Gastroesophageal sphincter (tissue), 4 donors: ENCODE measurements around the gene SYTL2. TPM values are rescaled to one million over a fixed set of nuclear protein-coding genes. Genes with fewer than 3 reads are reported as not detected.

ENCODE experiments used
- ATAC-seq: fragments of 150-250 bp; one replicate; pipeline ENCODE4 v1.9.1; 2016; ENCODE audit warnings: mild to moderate bottlenecking, moderate library complexity
- H3K27ac ChIP-seq, 4 donors: fragments of 200-600 bp; sonication (generic) in 3 of 4; 1 replicate in 3 of 4; 2 replicates in 1 of 4; pipeline ENCODE4 v1.5.1; 2016 to 2019
- H3K27me3 ChIP-seq: fragments of 200-600 bp; sonication (generic); one replicate; pipeline ENCODE4 v1.5.1; 2019
- H3K36me3 ChIP-seq, 2 donors: fragments of 200-600 bp; sonication (generic); one replicate each; pipeline ENCODE4 v1.5.1; 2019; ENCODE audit warnings: control low read depth in 1 of 2
- H3K4me1 ChIP-seq, 3 donors: fragments of 200-600 bp; sonication (generic); 1 replicate in 2 of 3; 2 replicates in 1 of 3; pipeline ENCODE4 v1.5.1; 2016 to 2019; ENCODE audit warnings: control low read depth in 2 of 3
- H3K4me3 ChIP-seq, 2 donors: fragments of 200-600 bp; sonication (generic); one replicate each; pipeline ENCODE4 v1.5.1; 2019; ENCODE audit warnings: mild to moderate bottlenecking in 1 of 2, moderate library complexity in 1 of 2
- H3K9me3 ChIP-seq, 3 donors: fragments of 200-600 bp; sonication (generic); one replicate each; pipeline ENCODE4 v1.5.1; 2017 to 2019; ENCODE audit warnings: control low read depth in 2 of 3
- CTCF ChIP-seq, 4 experiments: fragments of 200-600 bp in 2 of 4; fragments of 450-650 bp in 2 of 4; sonication (generic) in 1 of 4; IDR thresholded peaks; one replicate each; pipeline ENCODE4 v1.5.1; 2017 to 2019; ENCODE audit warnings: antibody characterized with exemption in 4 of 4, mild to moderate bottlenecking in 2 of 4, moderate library complexity in 2 of 4
- EP300 ChIP-seq: sonication (generic); formaldehyde crosslinking; IDR thresholded peaks from one replicate; pipeline ENCODE4 v1.6.1; 2017; ENCODE audit warnings: antibody characterized with exemption, mild to moderate bottlenecking
- POLR2A ChIP-seq, 2 donors: fragments of 450-650 bp; IDR thresholded peaks; one replicate each; pipeline ENCODE4 v1.6.1; 2017; ENCODE audit warnings: antibody characterized with exemption in 2 of 2, mild to moderate bottlenecking in 2 of 2, moderate library complexity in 1 of 2
- POLR2AphosphoS5 ChIP-seq: sonication (generic); formaldehyde crosslinking; IDR thresholded peaks from one replicate; pipeline ENCODE4 v1.6.1; 2017; ENCODE audit warnings: antibody characterized with exemption
- WGBS, 2 donors: methylation state at CpG; one replicate each; pipeline ENCODE4 v1.1.5; 2018; ENCODE audit warnings: low coverage in 1 of 2; 5-methylcytosine and 5-hydroxymethylcytosine counted together
- total RNA-seq, 4 donors: library from RNA; depleted of rRNA; stranded (reverse); fragments of >200 nt; gene quantifications; one replicate each; pipeline ENCODE4 v1.1.0, GENCODE V29; 2016

Gene SYTL2
- total RNA-seq, 4 donors from 2014 or later, result 4.7 to 23.6 (median 8.4) TPM

GRCh38 chr11:85724748-85725465 lies 86.0 kb downstream of the SYTL2 start:
- Histone ChIP-seq H3K9me3 (no peaks in the 10 kb centered on the region), H3K4me3 (no peak overlapping the region), H3K27ac (no peak overlapping the region), H3K4me1 (no peaks in the 10 kb centered on the region), H3K27me3 (no peaks in the 10 kb centered on the region), H3K36me3 (no peaks in the 10 kb centered on the region)
- no peak for TF ChIP-seq CTCF (IDR thresholded peaks at IDR 0.05)
- WGBS, 2 donors, result 74 to 87% methylated on average over 3 to 6 of the region's 6 CpGs
- no peak for ATAC-seq

GRCh38 chr11:85723088-85723487 lies 87.9 kb downstream of the SYTL2 start:
- no peaks in the 10 kb centered on the region for H3K36me3 ChIP-seq
- no peak overlapping the region for H3K4me3 ChIP-seq
- H3K4me1 ChIP-seq, result no peaks in the 10 kb centered on the region
- H3K27ac ChIP-seq, result no peak overlapping the region
- 100% methylated on average over 1 of the region's 5 CpGs for WGBS, 2 donors
- H3K27me3 ChIP-seq, result no peaks in the 10 kb centered on the region
- no peak for TF ChIP-seq POLR2AphosphoS5
- no peak for TF ChIP-seq POLR2A (IDR thresholded peaks at IDR 0.05)
- H3K9me3 ChIP-seq, result no peaks in the 10 kb centered on the region
- ATAC-seq, result no peak

- Histone ChIP-seq H3K4me3 (no peak overlapping the region), H3K36me3 (no peaks in the 10 kb centered on the region), H3K27me3 (no peaks in the 10 kb centered on the region), H3K4me1 (no peaks in the 10 kb centered on the region), H3K27ac (no peak overlapping the region), H3K9me3 (no peaks in the 10 kb centered on the region)
- no peak for ATAC-seq
- 70 to 83% methylated on average over 3 of the region's 3 CpGs for WGBS, 2 donors
- TF ChIP-seq CTCF (IDR thresholded peaks at IDR 0.05) (no peak), EP300 (no peak), POLR2AphosphoS5 (no peak), POLR2A (IDR thresholded peaks at IDR 0.05) (no peak)
These were observed 89.8 kb downstream of the SYTL2 start for GRCh38 chr11:85721191-85721590.

- no peaks in the 10 kb centered on the region for H3K9me3 ChIP-seq
- H3K4me1 ChIP-seq, result no peaks in the 10 kb centered on the region
- 25 to 85% methylated on average over 4 to 9 of the region's 10 CpGs for WGBS, 2 donors
- no peaks in the 10 kb centered on the region for H3K36me3 ChIP-seq
- peak; percentile 89 for ATAC-seq
- peak overlapping the region in 1 of 2 donors; percentile 27 for H3K4me3 ChIP-seq
- TF ChIP-seq POLR2AphosphoS5 (peak; percentile 85), EP300 (no peak), POLR2A (IDR thresholded peaks at IDR 0.05) (no peak), CTCF (IDR thresholded peaks at IDR 0.05) (no peak)
- peak overlapping the region in 3 of 4 donors; percentile 22 to 38 (median 38) for H3K27ac ChIP-seq
- no peaks in the 10 kb centered on the region for H3K27me3 ChIP-seq
These were observed 91.7 kb downstream of the SYTL2 start for GRCh38 chr11:85718991-85719807.

- no peaks in the 10 kb centered on the region for H3K27me3 ChIP-seq
- ATAC-seq, result no peak
- peak overlapping the region in 3 of 4 donors; percentile 22 to 38 (median 38) for H3K27ac ChIP-seq
- no peaks in the 10 kb centered on the region for H3K4me1 ChIP-seq
- no peak for TF ChIP-seq EP300
- TF ChIP-seq CTCF (IDR thresholded peaks at IDR 0.05), result no peak
- TF ChIP-seq POLR2A (IDR thresholded peaks at IDR 0.05), result no peak
- no peak for TF ChIP-seq POLR2AphosphoS5
- no peaks in the 10 kb centered on the region for H3K36me3 ChIP-seq
- peak overlapping the region in 1 of 2 donors; percentile 27 for H3K4me3 ChIP-seq
- no peaks in the 10 kb centered on the region for H3K9me3 ChIP-seq
- WGBS, 2 donors, result 36 to 56% methylated on average over 7 of the region's 7 CpGs
These were observed 92.6 kb downstream of the SYTL2 start for GRCh38 chr11:85718126-85718943.
